CD4-positive, alpha-beta T cell (primary cell): ENCODE data around the gene CCDC33. TPM values are rescaled to one million over a fixed set of nuclear protein-coding genes. Genes with fewer than 3 reads are reported as not detected.
A peak's percentile ranks its signal among the peaks of the same experiment; 100 is the strongest.

ENCODE experiments used
- ATAC-seq: fragments of 200-7000 bp; cut with Tn5 transposase; one replicate; pipeline ENCODE4 v1.10.0; 2022; ENCODE audit warnings: mild to moderate bottlenecking; ENCODE audit not compliant: poor library complexity
- CTCF ChIA-PET: fragments of 350-600 bp; sonication (Branson Sonifier 250); formaldehyde crosslinking; loops from one replicate; lab custom pipeline; 2021; ENCODE audit warnings: antibody characterized with exemption, inconsistent platforms; lab: Charles Lee
- POLR2A ChIA-PET: fragments of 350-600 bp; sonication (Branson Sonifier 250); formaldehyde crosslinking; loops from one replicate; lab custom pipeline; 2021; ENCODE audit warnings: antibody characterized with exemption, inconsistent platforms; lab: Charles Lee
- DNase-seq, 14 experiments: peaks; one replicate each; pipeline ENCODE4 v3.0.0-alpha.2; 2013 to 2020; ENCODE audit warnings: mixed read lengths in 2 of 14
- H3K27ac ChIP-seq, 2 donors: one replicate each; pipeline versions ENCODE4 v1.5.1 to v1.7.0; 2013; ENCODE audit warnings: low read length in 2 of 2, low read depth in 1 of 2, mild to moderate bottlenecking in 1 of 2
- H3K27me3 ChIP-seq, 2 experiments: 1 replicate in 1 of 2; 2 replicates in 1 of 2; pipeline versions ENCODE4 v1.6.1 to v1.7.0; 2013; ENCODE audit warnings: low read length in 2 of 2, control low read depth in 1 of 2, mild to moderate bottlenecking in 1 of 2, moderate library complexity in 1 of 2; ENCODE audit not compliant: insufficient read depth in 2 of 2, control insufficient read depth in 1 of 2
- H3K36me3 ChIP-seq: one replicate; pipeline ENCODE4 v1.6.1; 2013; ENCODE audit warnings: low read length, control low read depth; ENCODE audit not compliant: insufficient read depth
- H3K4me1 ChIP-seq: one replicate; pipeline ENCODE4 v1.6.1; 2013; ENCODE audit warnings: low read length, control low read depth; ENCODE audit not compliant: insufficient read depth
- H3K4me3 ChIP-seq: one replicate; pipeline ENCODE4 v1.5.1; 2013; ENCODE audit warnings: mild to moderate bottlenecking, low read length, moderate library complexity
- H3K9me3 ChIP-seq, 2 experiments: 1 replicate in 1 of 2; 2 replicates in 1 of 2; pipeline versions ENCODE4 v1.6.1 to v1.7.0; 2013; ENCODE audit warnings: low read length in 2 of 2, mild to moderate bottlenecking in 2 of 2, control low read depth in 1 of 2, moderate library complexity in 1 of 2; ENCODE audit not compliant: control insufficient read depth in 1 of 2, insufficient read depth in 1 of 2
- H3K27ac Mint-ChIP-seq: one replicate; pipeline ENCODE4 v1.8.0; 2020; ENCODE audit warnings: mixed read lengths
- H3K27me3 Mint-ChIP-seq: one replicate; pipeline ENCODE4 v1.8.0; 2021; ENCODE audit warnings: mixed read lengths
- H3K36me3 Mint-ChIP-seq: one replicate; pipeline ENCODE4 v1.8.0; 2021; ENCODE audit warnings: low read depth, mixed read lengths
- H3K4me1 Mint-ChIP-seq: one replicate; pipeline ENCODE4 v1.8.0; 2021; ENCODE audit warnings: low read depth, mixed read lengths
- H3K4me3 Mint-ChIP-seq: one replicate; pipeline ENCODE4 v1.8.0; 2020; ENCODE audit warnings: mild to moderate bottlenecking, mixed read lengths
- H3K9me3 Mint-ChIP-seq: one replicate; pipeline ENCODE4 v1.8.0; 2020; ENCODE audit warnings: mixed read lengths
- intact Hi-C, 2 experiments: fragments of 100-400 bp; cut with DNase I in 1 of 2; cut with micrococcal nuclease in 1 of 2; formaldehyde crosslinking; loops; one replicate each; pipeline versions ENCODE4 v1.15.1 to v1.9.0; 2023 to 2025; cut with DNase I, micrococcal nuclease
- total RNA-seq, 174 experiments: library from RNA in 2 of 174; stranded (reverse) in 2 of 174; gene quantifications; one replicate each; pipeline ENCODE4 v1.2.3 and lab custom pipeline; 2021 to 2026
- TF ChIP-seq, protein P1 (sequence below): fragments of 200-600 bp; IDR thresholded peaks from one replicate; pipeline ENCODE4 v1.8.0; 2022; ENCODE audit warnings: antibody characterized with exemption, mild to moderate bottlenecking

CCDC33 gene
- total RNA-seq, 2 experiments from 2014 or later = not detected

DNA sequence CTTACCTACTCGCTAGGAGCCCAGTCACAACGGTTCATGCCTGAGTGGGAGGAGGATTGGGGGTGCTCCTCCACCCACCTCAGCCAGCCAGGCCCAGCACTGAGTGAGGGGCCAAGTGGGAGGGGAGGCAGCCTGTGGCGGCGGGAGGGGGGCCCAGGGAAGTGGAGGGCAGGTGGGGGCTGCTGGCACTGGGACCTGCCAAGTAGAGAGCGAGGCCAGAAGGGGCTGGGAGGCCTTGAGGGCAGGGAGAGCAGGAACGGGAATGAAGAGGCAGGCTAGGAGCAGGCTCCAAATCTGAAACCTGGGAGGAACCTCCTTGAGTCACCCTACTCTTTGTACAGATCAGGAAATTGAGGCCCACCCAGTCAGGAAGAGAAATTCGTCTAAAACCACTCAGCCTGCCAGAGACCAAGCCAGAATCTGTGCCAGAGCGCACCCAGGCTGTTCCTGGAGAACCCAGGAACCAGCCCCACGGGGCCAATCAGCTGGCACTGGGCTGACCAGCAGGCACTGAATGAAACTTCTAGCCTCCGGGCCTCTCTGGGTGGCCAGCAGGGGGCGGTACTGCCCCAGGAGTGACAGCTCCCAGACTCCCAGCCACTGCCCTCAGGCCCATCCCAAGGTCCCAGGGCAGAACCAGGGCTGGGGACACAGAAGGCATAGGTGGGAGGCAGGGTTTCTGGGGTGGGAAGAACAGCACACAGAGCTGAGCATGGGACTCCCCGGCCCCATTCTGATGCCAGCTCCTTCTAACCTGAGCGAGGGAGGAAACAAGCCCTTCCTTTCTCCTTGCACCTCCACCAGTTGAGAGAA, 146.1 kb downstream of the CCDC33 start:
- peak; percentile 51 to 87 (median 68) for DNase-seq
- ChIA-PET CTCF (interaction anchor here (0.6 to 1.8 kb wide), 16 partner anchors 10 to 1495 kb away, joined by 3 to 20 read pairs (median 4); partner anchors contain the start of genes ARID3B, SEMA7A and UBL7), POLR2A (interaction anchor here (0.6 to 1.2 kb wide), 4 partner anchors 54 to 500 kb away, joined by 3 to 4 read pairs (median 4); partner anchors contain the start of gene UBL7)
- Histone ChIP-seq H3K4me3 (no peak overlapping the region), H3K27me3 (no peaks in the 10 kb centered on the region), H3K9me3 (no peaks in the 10 kb centered on the region), H3K27ac (no peak overlapping the region), H3K4me1 (peaks cover 42% of the 10 kb centered on the region), H3K36me3 (no peaks in the 10 kb centered on the region)
- peak; percentile 53 for ATAC-seq
- H3K9me3 Mint-ChIP-seq = no peaks in the 10 kb centered on the region
- no peak overlapping the region for H3K27ac Mint-ChIP-seq
- no peaks in the 10 kb centered on the region for H3K36me3 Mint-ChIP-seq
- no peaks in the 10 kb centered on the region for H3K27me3 Mint-ChIP-seq
- TF ChIP-seq, protein P1, sequence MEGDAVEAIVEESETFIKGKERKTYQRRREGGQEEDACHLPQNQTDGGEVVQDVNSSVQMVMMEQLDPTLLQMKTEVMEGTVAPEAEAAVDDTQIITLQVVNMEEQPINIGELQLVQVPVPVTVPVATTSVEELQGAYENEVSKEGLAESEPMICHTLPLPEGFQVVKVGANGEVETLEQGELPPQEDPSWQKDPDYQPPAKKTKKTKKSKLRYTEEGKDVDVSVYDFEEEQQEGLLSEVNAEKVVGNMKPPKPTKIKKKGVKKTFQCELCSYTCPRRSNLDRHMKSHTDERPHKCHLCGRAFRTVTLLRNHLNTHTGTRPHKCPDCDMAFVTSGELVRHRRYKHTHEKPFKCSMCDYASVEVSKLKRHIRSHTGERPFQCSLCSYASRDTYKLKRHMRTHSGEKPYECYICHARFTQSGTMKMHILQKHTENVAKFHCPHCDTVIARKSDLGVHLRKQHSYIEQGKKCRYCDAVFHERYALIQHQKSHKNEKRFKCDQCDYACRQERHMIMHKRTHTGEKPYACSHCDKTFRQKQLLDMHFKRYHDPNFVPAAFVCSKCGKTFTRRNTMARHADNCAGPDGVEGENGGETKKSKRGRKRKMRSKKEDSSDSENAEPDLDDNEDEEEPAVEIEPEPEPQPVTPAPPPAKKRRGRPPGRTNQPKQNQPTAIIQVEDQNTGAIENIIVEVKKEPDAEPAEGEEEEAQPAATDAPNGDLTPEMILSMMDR = peak; percentile 96
- peaks cover 19% of the 10 kb centered on the region for H3K4me1 Mint-ChIP-seq
- intact Hi-C loops = loop anchor here (1.0 to 5.0 kb wide), 3 partner anchors 56 to 565 kb away; no protein-coding TSS in a partner anchor
- H3K4me3 Mint-ChIP-seq = no peak overlapping the region

DNA sequence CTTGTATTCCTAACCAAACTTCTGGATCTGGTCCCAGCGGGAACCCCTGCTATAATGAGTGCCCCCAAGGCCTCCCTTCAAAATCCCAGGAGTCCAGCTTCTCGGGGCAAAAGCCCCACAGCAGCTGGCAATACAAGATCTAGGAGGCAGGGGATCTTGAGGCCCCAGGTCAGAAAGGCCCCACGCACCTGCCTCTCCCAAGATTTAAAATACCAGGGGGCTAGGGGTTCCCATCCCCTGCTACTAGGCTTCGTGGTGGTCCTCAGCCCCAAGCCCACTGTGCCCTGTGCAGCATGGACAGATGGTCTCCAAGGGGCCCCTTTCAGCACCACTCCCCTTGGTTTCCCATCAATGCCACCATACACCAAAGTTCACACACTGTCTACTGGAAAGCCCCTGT, 147.2 kb downstream of the CCDC33 start:
- H3K9me3 ChIP-seq = no peaks in the 10 kb centered on the region
- Mint-ChIP-seq H3K4me1 (peaks cover 19% of the 10 kb centered on the region), H3K27ac (peak overlapping the region; percentile 70), H3K4me3 (no peak overlapping the region), H3K9me3 (no peaks in the 10 kb centered on the region), H3K36me3 (no peaks in the 10 kb centered on the region), H3K27me3 (no peaks in the 10 kb centered on the region)
- no peaks in the 10 kb centered on the region for H3K36me3 ChIP-seq
- no peak overlapping the region for H3K27ac ChIP-seq
- H3K4me1 ChIP-seq = peaks cover 42% of the 10 kb centered on the region
- DNase-seq (no peak), ATAC-seq (no peak)
- TF ChIP-seq, protein P1 = no peak
- no peak overlapping the region for H3K4me3 ChIP-seq
- POLR2A ChIA-PET = no interaction called here
- CTCF ChIA-PET = no interaction called here
- intact Hi-C loops = loop anchor here in 1 of 2 experiments (5.0 kb wide), 1 partner anchor 564 kb away; no protein-coding TSS in a partner anchor
- H3K27me3 ChIP-seq = no peaks in the 10 kb centered on the region

DNA sequence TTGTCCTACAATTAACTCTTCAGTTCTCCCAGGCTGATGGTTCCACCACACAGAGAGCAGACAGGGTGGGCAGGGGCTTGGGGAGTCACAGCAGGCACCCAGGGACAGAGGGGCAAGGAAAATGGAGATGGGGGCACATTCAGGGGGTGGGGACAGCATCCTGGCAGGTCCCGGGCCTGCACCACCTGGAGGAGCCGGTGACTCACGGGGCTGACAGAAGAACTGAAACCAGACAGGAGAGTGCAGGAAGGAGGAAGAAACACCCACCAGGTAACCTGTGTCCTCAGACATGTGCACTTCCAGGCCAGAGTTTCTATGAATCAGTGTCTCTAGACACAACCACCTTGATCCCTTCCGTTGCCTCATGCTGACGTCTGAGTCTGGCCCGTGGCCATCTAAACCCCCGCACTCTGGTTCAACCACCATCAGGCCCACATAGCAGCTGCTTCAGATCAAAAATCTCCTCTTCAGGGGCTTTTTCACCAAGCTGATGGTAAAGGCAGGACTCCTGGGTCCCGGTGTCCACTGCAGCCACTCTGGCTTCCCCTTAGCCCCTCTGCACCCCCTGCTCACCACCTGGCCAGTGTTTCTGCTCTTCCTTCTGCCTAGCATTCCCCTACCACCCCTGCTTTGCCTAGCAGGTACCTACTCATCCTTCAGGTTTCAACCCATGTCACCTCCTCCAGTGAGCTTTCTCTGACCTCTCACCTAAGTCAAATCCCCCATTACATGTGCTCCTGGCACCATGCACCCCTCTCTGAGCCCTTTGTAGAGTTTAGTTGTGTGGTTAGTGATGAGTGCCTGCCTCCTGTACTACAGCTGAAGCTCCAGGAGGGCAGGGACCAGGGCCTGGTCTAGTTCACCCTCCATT, 147.8 kb downstream of the CCDC33 start:
- no peaks in the 10 kb centered on the region for H3K9me3 ChIP-seq
- Mint-ChIP-seq H3K27me3 (no peaks in the 10 kb centered on the region), H3K4me3 (no peak overlapping the region), H3K27ac (peak overlapping the region; percentile 70), H3K36me3 (no peaks in the 10 kb centered on the region), H3K4me1 (peaks cover 19% of the 10 kb centered on the region), H3K9me3 (no peaks in the 10 kb centered on the region)
- CTCF ChIA-PET = interaction anchor here (1.1 to 1.4 kb wide), 2 partner anchors 12 to 55 kb away, joined by 3 to 4 read pairs; no protein-coding TSS in a partner anchor
- DNase-seq = peak in 7 of 14 experiments; percentile 16 to 65 (median 45)
- POLR2A ChIA-PET = no interaction called here
- peak overlapping the region in 1 of 2 donors; percentile 25 for H3K27ac ChIP-seq
- peak; percentile 54 for ATAC-seq
- peaks cover 39% of the 10 kb centered on the region for H3K4me1 ChIP-seq
- intact Hi-C loops = loop anchor here in 1 of 2 experiments (5.0 kb wide), 1 partner anchor 563 kb away; no protein-coding TSS in a partner anchor
- TF ChIP-seq, protein P1 = no peak
- H3K36me3 ChIP-seq = no peaks in the 10 kb centered on the region
- H3K4me3 ChIP-seq = no peak overlapping the region
- no peaks in the 10 kb centered on the region for H3K27me3 ChIP-seq
